PC-9 (cell line): ENCODE measurements around the gene PTPRG. TPM values are rescaled to one million over a fixed set of nuclear protein-coding genes. Genes with fewer than 3 reads are reported as not detected.

Experiments
- BruUV-seq: library from RNA; stranded (reverse); fragments of 400-500 nt; replicated peaks from 2 replicates; lab custom pipeline; 2021; lab: Mats Ljungman, UMichigan
- CTCF ChIA-PET: fragments of 300-600 bp; sonication (Branson Sonifier 250); formaldehyde crosslinking; loops from one replicate; lab custom pipeline; 2022; ENCODE audit warnings: antibody characterized with exemption; lab: Charles Lee
- POLR2A ChIA-PET: fragments of 300-600 bp; sonication (Branson Sonifier 250); formaldehyde crosslinking; loops from one replicate; lab custom pipeline; 2022; ENCODE audit warnings: antibody characterized with exemption; ENCODE audit not compliant: unreplicated experiment; lab: Charles Lee
- DNase-seq, 2 experiments: peaks; one replicate each; pipeline versions ENCODE4 v3.0.0 to v3.0.0-alpha.2; 2015 to 2022; ENCODE audit warnings: mixed read lengths in 1 of 2
- H2AFZ ChIP-seq: fragments of 200-600 bp; sonication (generic); 2 replicates; pipeline ENCODE4 v1.8.1; 2017; ENCODE audit warnings: antibody characterized with exemption
- H3F3A ChIP-seq: fragments of 200-600 bp; sonication (generic); 2 replicates; pipeline ENCODE4 v1.8.1; 2017; ENCODE audit warnings: antibody characterized with exemption, mild to moderate bottlenecking, low read depth; ENCODE audit not compliant: insufficient read depth
- H3K27ac ChIP-seq: fragments of 200-600 bp; sonication (generic); 2 replicates; pipeline ENCODE4 v1.6.1; 2016; ENCODE audit warnings: mixed run types
- H3K27me3 ChIP-seq: fragments of 200-600 bp; sonication (generic); 2 replicates; pipeline ENCODE4 v1.6.1; 2016; ENCODE audit warnings: low read depth, mixed run types; ENCODE audit not compliant: insufficient read depth
- H3K36me3 ChIP-seq: fragments of 200-600 bp; sonication (generic); 2 replicates; pipeline ENCODE4 v1.6.1; 2016; ENCODE audit warnings: low read depth, mixed run types
- H3K4me1 ChIP-seq: fragments of 200-600 bp; sonication (generic); replicated peaks from 2 replicates; pipeline ENCODE4 v1.6.1; 2016; ENCODE audit warnings: mixed run types; ENCODE audit not compliant: insufficient read depth
- H3K4me2 ChIP-seq: fragments of 200-600 bp; sonication (generic); 2 replicates; pipeline ENCODE4 v1.6.1; 2017; ENCODE audit warnings: mixed run types
- H3K4me3 ChIP-seq: fragments of 200-600 bp; sonication (generic); 2 replicates; pipeline ENCODE4 v1.6.1; 2016; ENCODE audit warnings: mixed run types
- H3K79me2 ChIP-seq: fragments of 200-600 bp; sonication (generic); 2 replicates; pipeline ENCODE4 v1.6.1; 2017; ENCODE audit warnings: low read depth, mixed run types
- H3K9me2 ChIP-seq: fragments of 200-600 bp; sonication (generic); 2 replicates; pipeline ENCODE4 v1.8.1; 2017; ENCODE audit warnings: mild to moderate bottlenecking; ENCODE audit not compliant: insufficient read depth
- H3K9me3 ChIP-seq: fragments of 200-600 bp; sonication (generic); 2 replicates; pipeline ENCODE4 v1.8.1; 2016; ENCODE audit warnings: low read depth; ENCODE audit not compliant: insufficient read depth
- H4K20me1 ChIP-seq: fragments of 200-600 bp; sonication (generic); 2 replicates; pipeline ENCODE4 v1.8.1; 2017; ENCODE audit not compliant: insufficient read depth
- EZH2 ChIP-seq: fragments of 200-600 bp; sonication (generic); IDR thresholded peaks from 2 replicates; pipeline ENCODE4 v1.8.0; 2017; ENCODE audit warnings: antibody characterized with exemption, low read depth
- intact Hi-C: fragments of 100-400 bp; cut with micrococcal nuclease; formaldehyde crosslinking; loops from one replicate; pipeline ENCODE4 v1.10.0; 2022; ENCODE audit not compliant: unreplicated experiment
- total RNA-seq: library from RNA; stranded (reverse); gene quantifications from 2 replicates; pipeline ENCODE4 v1.2.3, GENCODE V29; 2021
- TF ChIP-seq, protein P1 (sequence below): fragments of 200-600 bp; sonication (generic); conservative IDR thresholded peaks from 2 replicates; pipeline ENCODE4 v1.6.1; 2017; ENCODE audit warnings: mixed run types, antibody characterized with exemption, mild to moderate bottlenecking, moderate library complexity

The PTPRG gene
- total RNA-seq, 1 experiment from 2014 or later, result 32.9 TPM

GRCh38 chr3:61563313-61564271 lies 2.2 kb downstream of the PTPRG start:
- peak overlapping the region; percentile 84 for H3K4me2 ChIP-seq
- TF ChIP-seq EZH2, result no peak
- TF ChIP-seq, protein P1, sequence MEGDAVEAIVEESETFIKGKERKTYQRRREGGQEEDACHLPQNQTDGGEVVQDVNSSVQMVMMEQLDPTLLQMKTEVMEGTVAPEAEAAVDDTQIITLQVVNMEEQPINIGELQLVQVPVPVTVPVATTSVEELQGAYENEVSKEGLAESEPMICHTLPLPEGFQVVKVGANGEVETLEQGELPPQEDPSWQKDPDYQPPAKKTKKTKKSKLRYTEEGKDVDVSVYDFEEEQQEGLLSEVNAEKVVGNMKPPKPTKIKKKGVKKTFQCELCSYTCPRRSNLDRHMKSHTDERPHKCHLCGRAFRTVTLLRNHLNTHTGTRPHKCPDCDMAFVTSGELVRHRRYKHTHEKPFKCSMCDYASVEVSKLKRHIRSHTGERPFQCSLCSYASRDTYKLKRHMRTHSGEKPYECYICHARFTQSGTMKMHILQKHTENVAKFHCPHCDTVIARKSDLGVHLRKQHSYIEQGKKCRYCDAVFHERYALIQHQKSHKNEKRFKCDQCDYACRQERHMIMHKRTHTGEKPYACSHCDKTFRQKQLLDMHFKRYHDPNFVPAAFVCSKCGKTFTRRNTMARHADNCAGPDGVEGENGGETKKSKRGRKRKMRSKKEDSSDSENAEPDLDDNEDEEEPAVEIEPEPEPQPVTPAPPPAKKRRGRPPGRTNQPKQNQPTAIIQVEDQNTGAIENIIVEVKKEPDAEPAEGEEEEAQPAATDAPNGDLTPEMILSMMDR, result no peak
- H3K9me3 ChIP-seq, result no peaks in the 10 kb centered on the region
- 0 out of 2 replicates have a peak, but pooled peaks cover 5% of the 10 kb centered on the region for H3K79me2 ChIP-seq
- no peaks in the 10 kb centered on the region for H3K36me3 ChIP-seq
- no peaks in the 10 kb centered on the region for H4K20me1 ChIP-seq
- peak overlapping the region; percentile 74 for H3K4me3 ChIP-seq
- H3K27ac ChIP-seq, result no peak overlapping the region
- TSS peak; percentile 11 for BruUV-seq
- H3K27me3 ChIP-seq, result no peaks in the 10 kb centered on the region
- H2AFZ ChIP-seq, result peak overlapping the region; percentile 85
- DNase-seq, result no peak
- H3F3A ChIP-seq, result no peaks in the 10 kb centered on the region
- ChIA-PET CTCF (interaction anchor here (0.6 to 1.0 kb wide), 3 partner anchors 295 to 490 kb away, joined by 4 to 9 read pairs (median 4); no protein-coding TSS in a partner anchor), POLR2A (interaction anchor here (0.9 kb wide), 1 partner anchor 72 kb away, joined by 5 read pairs; no protein-coding TSS in a partner anchor)
- H3K9me2 ChIP-seq, result no peaks in the 10 kb centered on the region
- intact Hi-C loops, result loop anchor here (1.0 to 5.0 kb wide), 6 partner anchors 94 to 625 kb away; no protein-coding TSS in a partner anchor
- H3K4me1 ChIP-seq, result no peaks in the 10 kb centered on the region

GRCh38 chr3:61564395-61565059 lies 3.2 kb downstream of the PTPRG start:
- no peak overlapping the region for H3K27ac ChIP-seq
- H3K4me2 ChIP-seq, result no peak overlapping the region
- no peaks in the 10 kb centered on the region for H3F3A ChIP-seq
- intact Hi-C loops, result loop anchor here (1.0 to 5.0 kb wide), 6 partner anchors 93 to 624 kb away; no protein-coding TSS in a partner anchor
- no peaks in the 10 kb centered on the region for H3K9me2 ChIP-seq
- no TSS peak for BruUV-seq
- H3K36me3 ChIP-seq, result no peaks in the 10 kb centered on the region
- ChIA-PET CTCF (interaction anchor here (0.6 to 1.0 kb wide), 3 partner anchors 92 to 489 kb away, joined by 4 to 9 read pairs (median 4); no protein-coding TSS in a partner anchor), POLR2A (interaction anchor here (0.8 to 0.9 kb wide), 2 partner anchors 71 to 80 kb away, joined by 3 to 5 read pairs; no protein-coding TSS in a partner anchor)
- H3K4me3 ChIP-seq, result no peak overlapping the region
- no peaks in the 10 kb centered on the region for H3K27me3 ChIP-seq
- H2AFZ ChIP-seq, result no peak overlapping the region
- 0 out of 2 replicates have a peak, but pooled peaks cover 5% of the 10 kb centered on the region for H3K79me2 ChIP-seq
- no peaks in the 10 kb centered on the region for H4K20me1 ChIP-seq
- H3K4me1 ChIP-seq, result no peaks in the 10 kb centered on the region
- no peaks in the 10 kb centered on the region for H3K9me3 ChIP-seq
- DNase-seq, result peak in 1 of 2 experiments; percentile 70
- TF ChIP-seq, protein P1, result no peak
- no peak for TF ChIP-seq EZH2

GRCh38 chr3:61565569-61565968 lies 4.2 kb downstream of the PTPRG start:
- CTCF ChIA-PET, result interaction anchor here (1.0 kb wide), 1 partner anchor 9 kb away, joined by 3 read pairs; no protein-coding TSS in a partner anchor
- BruUV-seq, result no TSS peak

More at GRCh38 chr3:61565569-61565968, 4.2 kb downstream of the PTPRG start:
- no peaks in the 10 kb centered on the region for H3K9me3 ChIP-seq
- H2AFZ ChIP-seq, result no peak overlapping the region
- DNase-seq, result no peak
- intact Hi-C loops, result loop anchor here (2.0 kb wide), 3 partner anchors 293 to 485 kb away; no protein-coding TSS in a partner anchor
- H3K36me3 ChIP-seq, result no peaks in the 10 kb centered on the region
- no peaks in the 10 kb centered on the region for H3K4me1 ChIP-seq
- no peak overlapping the region for H3K4me2 ChIP-seq
- no peaks in the 10 kb centered on the region for H4K20me1 ChIP-seq
- no peak overlapping the region for H3K27ac ChIP-seq
- POLR2A ChIA-PET, result no interaction called here
- no peak for TF ChIP-seq EZH2
- H3K9me2 ChIP-seq, result no peaks in the 10 kb centered on the region
- 0 out of 2 replicates have a peak, but pooled peaks cover 5% of the 10 kb centered on the region for H3K79me2 ChIP-seq
- H3F3A ChIP-seq, result no peaks in the 10 kb centered on the region
- H3K4me3 ChIP-seq, result no peak overlapping the region
- H3K27me3 ChIP-seq, result no peaks in the 10 kb centered on the region
